Breast epithelium (tissue), 4 donors: ENCODE measurements around the gene ASTN2. TPM values are rescaled to one million over a fixed set of nuclear protein-coding genes. Genes with fewer than 3 reads are reported as not detected.

Experiments
- DNase-seq, 2 donors: peaks; one replicate each; pipeline ENCODE4 v3.0.0-alpha.2; 2019; ENCODE audit warnings: low spot score in 2 of 2
- H3K27ac ChIP-seq, 2 donors: fragments of 200-600 bp; sonication (generic) in 1 of 2; one replicate each; pipeline ENCODE4 v1.5.1; 2016 to 2019; ENCODE audit warnings: mild to moderate bottlenecking in 1 of 2
- H3K27me3 ChIP-seq, 2 donors: fragments of 200-600 bp; sonication (generic) in 1 of 2; one replicate each; pipeline versions ENCODE4 v1.5.1 to v1.6.0; 2017 to 2019; ENCODE audit warnings: control low read depth in 1 of 2, mild to moderate bottlenecking in 1 of 2
- H3K36me3 ChIP-seq: fragments of 200-600 bp; one replicate; pipeline ENCODE4 v1.5.1; 2019
- H3K4me1 ChIP-seq, 2 donors: fragments of 200-600 bp; sonication (generic); one replicate each; pipeline ENCODE4 v1.5.1; 2016 to 2019; ENCODE audit warnings: control low read depth in 1 of 2
- H3K4me3 ChIP-seq, 3 donors: fragments of 200-600 bp; sonication (generic); 1 replicate in 2 of 3; 2 replicates in 1 of 3; pipeline ENCODE4 v1.5.1; 2016 to 2019; ENCODE audit warnings: mild to moderate bottlenecking in 3 of 3, moderate library complexity in 2 of 3
- H3K9me3 ChIP-seq, 2 donors: fragments of 200-600 bp; sonication (generic) in 1 of 2; one replicate each; pipeline ENCODE4 v1.5.1; 2016 to 2019; ENCODE audit warnings: control low read depth in 1 of 2
- POLR2A ChIP-seq: fragments of 450-650 bp; IDR thresholded peaks from one replicate; pipeline ENCODE4 v1.6.1; 2016; ENCODE audit warnings: antibody characterized with exemption, mild to moderate bottlenecking, moderate library complexity
- POLR2AphosphoS5 ChIP-seq, 3 donors: sonication (generic); formaldehyde crosslinking; IDR thresholded peaks; one replicate each; pipeline ENCODE4 v1.6.1; 2017; ENCODE audit warnings: antibody characterized with exemption in 3 of 3
- intact Hi-C: fragments of 100-400 bp; cut with DNase I; formaldehyde crosslinking; loops from one replicate; pipeline ENCODE4 v1.15.1; 2023; ENCODE audit warnings: low total_unique reads
- total RNA-seq, 3 donors: library from RNA; depleted of rRNA; stranded (reverse); fragments of >200 nt; gene quantifications; one replicate each; pipeline ENCODE4 v1.1.0, GENCODE V29; 2016
- TF ChIP-seq, protein P1 (sequence below), 3 donors: fragments of 450-650 bp; IDR thresholded peaks; one replicate each; pipeline ENCODE4 v1.5.1; 2016 to 2017; ENCODE audit warnings: antibody characterized with exemption in 3 of 3, mild to moderate bottlenecking in 3 of 3, moderate library complexity in 3 of 3

Gene ASTN2
- total RNA-seq, 3 donors from 2014 or later, result 9.1 to 13.8 (median 9.8) TPM

DNA sequence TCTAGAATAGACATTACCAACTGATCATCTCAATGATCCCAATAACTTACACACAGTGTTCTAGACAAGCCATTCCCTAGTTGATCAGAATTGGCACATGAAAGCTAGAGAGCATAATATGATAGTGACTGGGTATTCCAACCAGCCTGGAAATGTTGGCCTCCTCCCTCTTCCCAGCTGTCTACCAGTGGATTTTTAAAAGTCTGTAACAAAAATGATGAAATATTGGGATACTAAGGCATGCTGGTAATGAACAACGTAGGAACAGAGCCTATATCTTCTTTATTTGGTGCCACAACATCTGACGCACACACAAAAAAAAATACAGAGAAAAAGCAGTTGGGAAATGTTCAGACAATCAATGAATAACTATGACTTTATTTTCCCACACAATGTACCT is 692.9 kb downstream of the ASTN2 start:
- H3K9me3 ChIP-seq, result no peaks in the 10 kb centered on the region
- no peaks in the 10 kb centered on the region for H3K27me3 ChIP-seq
- intact Hi-C loops, result no loop called here
- TF ChIP-seq, protein P1, sequence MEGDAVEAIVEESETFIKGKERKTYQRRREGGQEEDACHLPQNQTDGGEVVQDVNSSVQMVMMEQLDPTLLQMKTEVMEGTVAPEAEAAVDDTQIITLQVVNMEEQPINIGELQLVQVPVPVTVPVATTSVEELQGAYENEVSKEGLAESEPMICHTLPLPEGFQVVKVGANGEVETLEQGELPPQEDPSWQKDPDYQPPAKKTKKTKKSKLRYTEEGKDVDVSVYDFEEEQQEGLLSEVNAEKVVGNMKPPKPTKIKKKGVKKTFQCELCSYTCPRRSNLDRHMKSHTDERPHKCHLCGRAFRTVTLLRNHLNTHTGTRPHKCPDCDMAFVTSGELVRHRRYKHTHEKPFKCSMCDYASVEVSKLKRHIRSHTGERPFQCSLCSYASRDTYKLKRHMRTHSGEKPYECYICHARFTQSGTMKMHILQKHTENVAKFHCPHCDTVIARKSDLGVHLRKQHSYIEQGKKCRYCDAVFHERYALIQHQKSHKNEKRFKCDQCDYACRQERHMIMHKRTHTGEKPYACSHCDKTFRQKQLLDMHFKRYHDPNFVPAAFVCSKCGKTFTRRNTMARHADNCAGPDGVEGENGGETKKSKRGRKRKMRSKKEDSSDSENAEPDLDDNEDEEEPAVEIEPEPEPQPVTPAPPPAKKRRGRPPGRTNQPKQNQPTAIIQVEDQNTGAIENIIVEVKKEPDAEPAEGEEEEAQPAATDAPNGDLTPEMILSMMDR (IDR thresholded peaks at IDR 0.05), result no peak
- TF ChIP-seq POLR2A (no peak), POLR2AphosphoS5 (IDR thresholded peaks at IDR 0.05) (no peak)
- no peaks in the 10 kb centered on the region for H3K4me1 ChIP-seq
- DNase-seq, result no peak
- H3K27ac ChIP-seq, result no peak overlapping the region
- H3K4me3 ChIP-seq, result no peak overlapping the region
- no peaks in the 10 kb centered on the region for H3K36me3 ChIP-seq

DNA sequence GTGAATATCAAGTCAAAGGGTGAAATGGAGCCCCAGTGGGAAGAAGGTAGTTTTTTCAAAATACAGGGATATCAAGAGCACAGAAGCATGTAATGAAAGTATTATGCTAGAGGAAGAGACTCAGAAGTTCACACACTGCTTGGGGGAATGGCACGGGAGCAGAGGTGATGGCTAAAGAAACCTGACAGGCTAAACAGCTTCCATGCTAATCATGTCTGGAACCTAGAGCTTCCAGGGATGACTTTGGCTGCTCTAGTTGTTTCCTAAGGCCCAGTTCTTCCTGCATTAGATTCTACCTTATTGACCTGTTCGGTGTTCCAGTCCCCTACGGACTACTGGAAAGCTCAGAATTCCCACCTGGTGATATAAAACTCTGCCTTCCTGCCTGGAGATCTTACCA is 693.4 kb downstream of the ASTN2 start:
- Histone ChIP-seq H3K27ac (no peak overlapping the region), H3K9me3 (no peaks in the 10 kb centered on the region), H3K27me3 (no peaks in the 10 kb centered on the region), H3K36me3 (no peaks in the 10 kb centered on the region), H3K4me1 (no peaks in the 10 kb centered on the region), H3K4me3 (no peak overlapping the region)
- intact Hi-C loops, result no loop called here
- no peak for TF ChIP-seq POLR2AphosphoS5 (IDR thresholded peaks at IDR 0.05)
- TF ChIP-seq POLR2A, result no peak
- TF ChIP-seq, protein P1 (IDR thresholded peaks at IDR 0.05), result no peak
- no peak for DNase-seq

DNA sequence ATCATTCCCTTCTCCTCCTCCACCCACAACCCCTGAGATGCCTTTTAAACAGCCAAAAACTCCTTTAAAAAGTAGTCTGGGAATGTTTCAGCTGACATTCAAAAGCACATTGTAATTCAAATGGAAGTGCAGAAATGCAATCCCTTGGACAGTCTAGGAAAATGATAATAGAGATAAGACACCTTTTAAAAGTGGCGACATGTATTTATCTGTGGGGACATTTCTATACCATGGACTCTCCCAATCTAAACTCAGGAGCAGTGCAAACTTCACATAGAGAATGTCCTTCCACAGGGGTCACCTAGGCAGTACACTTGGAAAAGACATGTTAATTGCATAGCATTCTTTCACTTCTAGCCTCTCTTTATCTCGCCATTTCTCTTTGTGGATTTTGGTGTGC is 694.7 kb downstream of the ASTN2 start:
- intact Hi-C loops, result no loop called here
- TF ChIP-seq POLR2A, result no peak
- TF ChIP-seq, protein P1 (IDR thresholded peaks at IDR 0.05), result no peak
- TF ChIP-seq POLR2AphosphoS5 (IDR thresholded peaks at IDR 0.05), result no peak
- Histone ChIP-seq H3K27me3 (no peaks in the 10 kb centered on the region), H3K4me1 (no peaks in the 10 kb centered on the region), H3K9me3 (no peaks in the 10 kb centered on the region), H3K36me3 (no peaks in the 10 kb centered on the region), H3K27ac (no peak overlapping the region), H3K4me3 (no peak overlapping the region)
- no peak for DNase-seq

DNA sequence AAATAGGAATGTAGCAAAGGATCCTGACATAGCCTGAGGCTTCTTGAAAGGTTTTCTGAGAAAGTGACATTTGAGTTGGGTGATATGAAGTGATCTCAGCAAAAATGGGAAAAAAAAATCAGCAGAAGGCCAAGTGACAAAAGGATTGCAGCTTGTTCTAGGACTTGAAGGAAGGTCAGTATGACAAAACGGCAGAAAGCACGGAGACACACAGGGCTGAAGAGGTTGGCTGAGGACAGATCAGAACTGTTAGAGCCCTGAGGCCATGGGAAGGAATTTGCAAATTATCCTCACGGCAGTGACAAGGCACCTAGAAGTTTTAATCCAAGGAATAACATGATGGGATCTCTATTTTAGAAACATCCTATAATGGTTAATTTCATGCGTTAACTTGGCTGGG is 696.7 kb downstream of the ASTN2 start:
- Histone ChIP-seq H3K27me3 (no peaks in the 10 kb centered on the region), H3K4me1 (no peaks in the 10 kb centered on the region), H3K4me3 (no peak overlapping the region), H3K9me3 (no peaks in the 10 kb centered on the region), H3K36me3 (no peaks in the 10 kb centered on the region), H3K27ac (no peak overlapping the region)
- intact Hi-C loops, result no loop called here
- DNase-seq, result no peak
- TF ChIP-seq POLR2AphosphoS5 (IDR thresholded peaks at IDR 0.05), result no peak
- TF ChIP-seq, protein P1 (IDR thresholded peaks at IDR 0.05), result no peak
- no peak for TF ChIP-seq POLR2A

- Histone ChIP-seq H3K4me3 (no peak overlapping the region), H3K9me3 (no peaks in the 10 kb centered on the region), H3K27me3 (no peaks in the 10 kb centered on the region), H3K27ac (no peak overlapping the region), H3K36me3 (no peaks in the 10 kb centered on the region), H3K4me1 (no peaks in the 10 kb centered on the region)
- no peak for DNase-seq
- TF ChIP-seq POLR2AphosphoS5 (IDR thresholded peaks at IDR 0.05) (no peak), POLR2A (no peak)
- TF ChIP-seq, protein P1 (IDR thresholded peaks at IDR 0.05), result no peak
- intact Hi-C loops, result no loop called here
These were observed 697.7 kb downstream of the ASTN2 start for GRCh38 chr9:116717150-116717549.
